Ishikawa (cell line): ENCODE data around the gene IFRD2.

Experiments used
- CEBPB ChIP-seq: IDR thresholded peaks from 2 replicates; pipeline ENCODE4 v1.6.1; 2012
- CREB1 ChIP-seq: IDR thresholded peaks from 2 replicates; pipeline ENCODE4 v1.6.1; 2012; ENCODE audit warnings: low read depth
- EGR1 ChIP-seq: IDR thresholded peaks from 2 replicates; pipeline ENCODE4 v1.6.1; 2012
- EP300 ChIP-seq: IDR thresholded peaks from 2 replicates; pipeline ENCODE4 v1.6.1; 2012; ENCODE audit warnings: borderline replicate concordance
- FOXM1 ChIP-seq: IDR thresholded peaks from 2 replicates; pipeline ENCODE4 v1.6.1; 2012; ENCODE audit warnings: low read depth, borderline replicate concordance
- MAX ChIP-seq: IDR thresholded peaks from 2 replicates; pipeline ENCODE4 v1.6.1; 2012
- NFIC ChIP-seq: IDR thresholded peaks from 2 replicates; pipeline ENCODE4 v1.6.1; 2012
- RAD21 ChIP-seq: IDR thresholded peaks from 2 replicates; pipeline ENCODE4 v1.6.1; 2012; ENCODE audit warnings: low read depth
- TAF1 ChIP-seq: IDR thresholded peaks from 2 replicates; pipeline ENCODE4 v1.6.1; 2012; ENCODE audit warnings: low read depth, mild to moderate bottlenecking
- TCF12 ChIP-seq: IDR thresholded peaks from 2 replicates; pipeline ENCODE4 v1.6.1; 2012; ENCODE audit warnings: low read depth
- TEAD4 ChIP-seq: IDR thresholded peaks from 2 replicates; pipeline ENCODE4 v1.6.1; 2012
- YY1 ChIP-seq: IDR thresholded peaks from 2 replicates; pipeline ENCODE4 v1.6.1; 2012; ENCODE audit warnings: low read depth
- ZBTB7A ChIP-seq: IDR thresholded peaks from 2 replicates; pipeline ENCODE4 v1.6.1; 2012; ENCODE audit warnings: low read depth
- TF ChIP-seq, protein P1 (sequence below): IDR thresholded peaks from 2 replicates; pipeline ENCODE4 v1.6.1; 2012; ENCODE audit warnings: low read depth, mild to moderate bottlenecking
- TF ChIP-seq, protein P2 (sequence below): IDR thresholded peaks from 2 replicates; pipeline ENCODE4 v1.6.1; 2012

Gene IFRD2

DNA sequence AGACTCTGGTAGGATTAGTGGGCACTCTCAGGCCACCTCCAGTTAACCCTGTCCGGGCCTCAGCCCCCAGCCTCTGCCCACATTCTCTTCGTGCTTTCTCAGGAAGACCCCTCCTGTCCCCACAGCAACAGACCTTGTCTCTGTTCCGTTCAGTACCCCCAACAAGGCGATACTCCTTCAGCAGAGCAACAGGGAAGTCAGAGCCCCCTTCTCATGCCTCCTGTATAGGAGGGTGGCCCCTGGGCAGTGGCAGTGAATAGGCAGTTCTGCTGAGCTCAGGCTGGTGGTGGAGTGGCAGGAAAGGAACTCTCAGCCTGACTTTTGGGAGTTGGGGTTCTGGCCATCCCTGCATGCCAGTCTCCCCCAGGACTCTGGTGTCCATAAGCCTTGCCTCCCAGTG is 22.8 kb downstream of the IFRD2 start:
- TF ChIP-seq ZBTB7A (peak; percentile 16), EGR1 (no peak)

DNA sequence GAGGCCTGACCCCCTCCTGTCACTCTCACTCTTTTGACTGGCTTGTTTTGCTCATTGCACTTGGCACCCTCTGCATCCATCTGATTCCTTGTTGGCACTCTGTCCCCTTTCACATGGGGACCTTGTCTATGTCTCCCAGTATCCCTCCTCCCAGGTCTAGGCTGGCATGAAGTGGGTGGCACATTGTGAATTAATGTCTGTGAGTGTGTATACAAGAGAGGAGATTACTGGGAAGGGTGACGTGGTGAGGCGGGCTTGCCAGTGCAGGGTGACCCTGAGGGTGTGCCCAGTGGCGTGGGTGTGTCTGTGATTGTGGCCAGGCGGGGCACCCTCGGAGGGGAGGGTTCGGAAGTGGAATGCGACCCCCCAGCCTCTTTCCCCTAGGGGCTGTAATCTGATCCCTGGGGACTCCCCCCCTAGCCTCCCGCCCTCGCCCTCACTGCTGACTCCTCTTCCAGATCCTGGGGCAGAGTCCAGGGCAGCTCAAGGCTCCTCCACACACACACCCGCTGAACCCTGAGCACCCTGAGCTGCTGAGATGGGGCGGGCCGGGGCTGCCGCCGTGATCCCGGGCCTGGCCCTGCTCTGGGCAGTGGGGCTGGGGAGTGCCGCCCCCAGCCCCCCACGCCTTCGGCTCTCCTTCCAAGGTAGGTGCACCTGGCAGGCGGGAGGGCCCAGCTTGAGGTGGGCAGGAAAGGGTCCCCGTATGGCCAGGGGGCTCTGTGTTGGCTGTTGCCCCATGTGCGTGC is 23.4 kb downstream of the IFRD2 start, which contains the start of gene SEMA3B:
Gene SEMA3B (plus strand): TSS at position 445 of the 749 bp plus-strand sequence. CDS start 94 bp downstream, at position 539.
- TF ChIP-seq CREB1 (peak; percentile 55; the same call in 1 of the 2 replicates), EP300 (peak; percentile 85), NFIC (peak; percentile 74), TEAD4 (peak; percentile 94), RAD21 (peak; percentile 11; the same call in 1 of the 2 replicates), CEBPB (0 out of 2 replicates have a peak, but pooled peaks have one; percentile 51), TAF1 (peak; percentile 48; the same call in 1 of the 2 replicates), TCF12 (peak; percentile 90), EGR1 (peak; percentile 90), YY1 (0 out of 2 replicates have a peak, but pooled peaks have one; percentile 31), MAX (peak; percentile 46), ZBTB7A (peak; percentile 95), FOXM1 (peak; percentile 58; the same call in 1 of the 2 replicates)
- TF ChIP-seq, protein P1, sequence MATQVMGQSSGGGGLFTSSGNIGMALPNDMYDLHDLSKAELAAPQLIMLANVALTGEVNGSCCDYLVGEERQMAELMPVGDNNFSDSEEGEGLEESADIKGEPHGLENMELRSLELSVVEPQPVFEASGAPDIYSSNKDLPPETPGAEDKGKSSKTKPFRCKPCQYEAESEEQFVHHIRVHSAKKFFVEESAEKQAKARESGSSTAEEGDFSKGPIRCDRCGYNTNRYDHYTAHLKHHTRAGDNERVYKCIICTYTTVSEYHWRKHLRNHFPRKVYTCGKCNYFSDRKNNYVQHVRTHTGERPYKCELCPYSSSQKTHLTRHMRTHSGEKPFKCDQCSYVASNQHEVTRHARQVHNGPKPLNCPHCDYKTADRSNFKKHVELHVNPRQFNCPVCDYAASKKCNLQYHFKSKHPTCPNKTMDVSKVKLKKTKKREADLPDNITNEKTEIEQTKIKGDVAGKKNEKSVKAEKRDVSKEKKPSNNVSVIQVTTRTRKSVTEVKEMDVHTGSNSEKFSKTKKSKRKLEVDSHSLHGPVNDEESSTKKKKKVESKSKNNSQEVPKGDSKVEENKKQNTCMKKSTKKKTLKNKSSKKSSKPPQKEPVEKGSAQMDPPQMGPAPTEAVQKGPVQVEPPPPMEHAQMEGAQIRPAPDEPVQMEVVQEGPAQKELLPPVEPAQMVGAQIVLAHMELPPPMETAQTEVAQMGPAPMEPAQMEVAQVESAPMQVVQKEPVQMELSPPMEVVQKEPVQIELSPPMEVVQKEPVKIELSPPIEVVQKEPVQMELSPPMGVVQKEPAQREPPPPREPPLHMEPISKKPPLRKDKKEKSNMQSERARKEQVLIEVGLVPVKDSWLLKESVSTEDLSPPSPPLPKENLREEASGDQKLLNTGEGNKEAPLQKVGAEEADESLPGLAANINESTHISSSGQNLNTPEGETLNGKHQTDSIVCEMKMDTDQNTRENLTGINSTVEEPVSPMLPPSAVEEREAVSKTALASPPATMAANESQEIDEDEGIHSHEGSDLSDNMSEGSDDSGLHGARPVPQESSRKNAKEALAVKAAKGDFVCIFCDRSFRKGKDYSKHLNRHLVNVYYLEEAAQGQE = no peak
- TF ChIP-seq, protein P2, sequence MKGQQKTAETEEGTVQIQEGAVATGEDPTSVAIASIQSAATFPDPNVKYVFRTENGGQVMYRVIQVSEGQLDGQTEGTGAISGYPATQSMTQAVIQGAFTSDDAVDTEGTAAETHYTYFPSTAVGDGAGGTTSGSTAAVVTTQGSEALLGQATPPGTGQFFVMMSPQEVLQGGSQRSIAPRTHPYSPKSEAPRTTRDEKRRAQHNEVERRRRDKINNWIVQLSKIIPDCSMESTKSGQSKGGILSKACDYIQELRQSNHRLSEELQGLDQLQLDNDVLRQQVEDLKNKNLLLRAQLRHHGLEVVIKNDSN = peak; percentile 25; the same call in 1 of the 2 replicates

DNA sequence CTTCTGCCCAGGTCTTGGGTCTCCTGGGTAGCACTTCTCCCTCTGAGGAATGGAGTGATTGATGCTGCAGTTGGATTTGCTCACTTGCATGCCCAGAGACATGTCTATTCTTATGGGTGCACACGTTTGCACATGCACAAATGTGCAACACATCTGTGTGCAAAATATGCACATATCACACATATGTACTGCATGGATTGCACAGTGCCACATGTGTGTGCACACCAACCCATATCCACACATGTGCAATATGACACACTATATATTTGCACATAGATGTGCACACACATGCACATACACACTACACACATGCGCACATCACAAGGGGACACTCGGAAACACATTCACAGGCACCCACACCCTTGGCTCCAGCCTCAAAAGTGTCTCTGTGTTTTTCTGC is 24.0 kb downstream of the IFRD2 start:
- TF ChIP-seq RAD21 (no peak), CEBPB (no peak), TEAD4 (no peak), EP300 (no peak), TCF12 (no peak), TAF1 (no peak), NFIC (no peak), FOXM1 (no peak), MAX (no peak; the same call in 1 of the 2 replicates)
- TF ChIP-seq, protein P2 = no peak
- TF ChIP-seq, protein P1 = no peak

- TF ChIP-seq TCF12 (peak; percentile 87), EGR1 (peak; percentile 55), MAX (peak; percentile 63), CEBPB (no peak), TAF1 (peak; percentile 33; the same call in 1 of the 2 replicates), YY1 (0 out of 2 replicates have a peak, but pooled peaks have one; percentile 24), CREB1 (no peak), TEAD4 (peak; percentile 69), NFIC (peak; percentile 70), FOXM1 (peak; percentile 20), ZBTB7A (peak; percentile 99), EP300 (peak; percentile 72), RAD21 (no peak)
- TF ChIP-seq, protein P2 = no peak
- TF ChIP-seq, protein P1 = no peak
Observed at GRCh38 chr3:50267280-50267913, 24.8 kb downstream of the IFRD2 start.
